HG02973 (cell line): ENCODE measurements around the gene NPAS3.

Experiments used
- ATAC-seq: cut with Tn5 transposase; IDR thresholded peaks from one replicate; pipeline ENCODE4 v1.9.1; 2021; ENCODE audit warnings: moderate library complexity; ENCODE audit not compliant: unreplicated experiment

The NPAS3 gene

DNA sequence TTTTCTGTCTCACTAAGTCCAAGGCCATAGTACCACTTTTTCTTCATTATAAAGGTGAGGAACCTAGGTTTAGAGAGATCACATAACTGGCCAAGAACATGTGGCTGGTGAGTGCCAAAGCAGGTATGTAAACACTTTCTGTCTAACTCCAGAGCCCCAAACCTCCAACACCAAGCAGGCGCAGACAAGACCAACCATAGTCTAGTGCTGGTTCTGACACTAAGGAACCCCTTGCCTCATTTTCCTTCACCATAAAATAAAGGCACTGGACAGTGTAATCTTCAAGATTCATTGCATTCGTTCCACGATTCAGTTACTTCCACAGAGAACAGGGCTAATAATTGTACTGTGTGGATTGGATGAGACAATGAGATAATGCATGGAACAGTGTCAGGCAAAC, 71.0 kb downstream of the NPAS3 start:
- ATAC-seq, result no peak

DNA sequence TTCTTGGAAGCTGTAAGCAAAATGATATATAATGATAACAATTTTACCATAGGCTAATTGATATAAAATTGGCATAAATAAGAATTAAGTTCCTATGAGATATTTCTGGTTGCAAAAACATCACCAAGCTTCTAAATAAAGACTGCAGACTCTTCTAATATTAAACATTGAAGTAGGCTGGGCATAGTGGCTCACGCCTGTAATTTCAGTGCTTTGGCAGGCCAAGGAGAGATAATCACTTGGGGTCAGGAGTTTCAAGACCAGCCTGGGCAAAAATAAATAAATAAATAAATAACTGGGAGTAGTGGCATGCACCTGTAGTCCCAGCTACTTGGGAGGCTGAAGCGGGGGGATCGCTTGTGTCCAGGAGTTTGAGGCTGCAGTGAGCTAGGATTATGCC, 71.8 kb downstream of the NPAS3 start:
- ATAC-seq, result no peak

DNA sequence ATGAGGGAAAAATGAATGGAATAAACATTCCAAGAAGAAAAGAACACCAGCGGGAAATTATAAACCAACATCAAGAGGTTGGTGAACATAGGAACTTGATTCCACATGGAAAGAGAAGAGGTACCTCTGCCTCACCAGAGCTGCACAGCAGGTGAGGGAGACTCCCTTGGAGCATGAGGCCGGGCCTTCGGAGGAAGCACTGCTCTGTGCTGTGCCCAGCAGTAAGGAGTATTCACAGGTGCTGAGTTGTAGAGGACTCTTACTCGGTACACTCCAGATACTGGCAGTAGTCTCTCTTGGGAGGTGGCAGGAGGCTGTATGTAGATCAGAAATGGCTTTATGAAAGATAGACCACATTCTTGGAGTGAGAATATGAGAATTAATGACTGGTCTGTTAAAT, 76.0 kb downstream of the NPAS3 start:
- ATAC-seq, result no peak

DNA sequence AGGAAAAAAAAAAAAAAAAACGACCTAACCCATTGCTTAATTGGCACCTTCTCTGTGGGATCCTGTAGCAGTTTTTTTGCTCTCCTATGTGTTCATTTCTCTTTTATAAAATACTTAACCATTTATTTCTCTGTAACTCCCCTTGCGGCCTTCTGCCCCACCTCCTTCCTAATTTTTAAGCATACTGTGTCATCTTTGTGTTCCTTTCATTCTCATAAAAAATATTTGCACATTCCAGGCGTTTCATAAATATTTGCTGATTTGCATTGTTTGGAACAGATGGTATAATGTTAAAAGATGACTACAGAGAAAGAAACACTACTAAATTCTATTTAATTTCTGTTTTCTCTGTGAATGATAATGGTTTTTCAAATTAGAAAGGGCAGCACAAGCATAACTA, 77.9 kb downstream of the NPAS3 start:
- no peak for ATAC-seq

DNA sequence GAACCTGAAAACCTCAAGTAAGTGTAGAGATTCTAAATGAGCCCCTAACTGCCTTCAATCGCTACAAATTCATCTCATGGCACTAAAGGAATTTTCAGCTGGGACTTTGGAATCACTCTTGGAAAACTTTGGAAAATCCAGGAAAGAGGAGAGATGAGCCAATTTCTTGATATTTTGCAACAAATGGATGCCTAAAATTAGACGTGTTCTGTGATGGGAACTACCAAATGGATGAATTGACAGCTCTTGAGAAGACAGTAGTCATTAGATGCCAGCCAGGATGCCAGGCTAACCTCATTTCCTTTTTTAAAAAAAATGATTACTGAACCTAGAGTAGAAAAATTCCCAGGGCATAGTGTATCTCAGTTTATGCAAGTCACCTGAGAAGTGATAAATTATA, 78.3 kb downstream of the NPAS3 start:
- no peak for ATAC-seq

DNA sequence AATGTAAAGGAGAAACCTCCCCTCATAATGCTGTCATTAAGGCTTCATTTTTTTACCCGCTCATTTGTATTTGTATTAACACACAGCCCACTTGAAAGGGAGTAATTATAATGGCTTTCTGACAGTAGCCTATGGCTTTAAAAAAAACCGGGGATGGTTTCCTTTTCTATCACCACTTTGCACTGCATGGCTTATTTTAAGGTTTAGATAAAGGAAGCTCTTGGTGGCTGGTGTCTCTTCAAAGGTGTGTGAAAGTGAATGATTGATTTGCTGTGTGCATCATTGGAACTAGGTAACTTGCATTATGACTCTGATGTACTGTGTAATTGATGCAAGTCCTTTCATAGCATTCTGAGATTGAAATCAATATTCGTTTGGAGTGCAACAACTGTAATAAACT, 80.7 kb downstream of the NPAS3 start:
- no peak for ATAC-seq

DNA sequence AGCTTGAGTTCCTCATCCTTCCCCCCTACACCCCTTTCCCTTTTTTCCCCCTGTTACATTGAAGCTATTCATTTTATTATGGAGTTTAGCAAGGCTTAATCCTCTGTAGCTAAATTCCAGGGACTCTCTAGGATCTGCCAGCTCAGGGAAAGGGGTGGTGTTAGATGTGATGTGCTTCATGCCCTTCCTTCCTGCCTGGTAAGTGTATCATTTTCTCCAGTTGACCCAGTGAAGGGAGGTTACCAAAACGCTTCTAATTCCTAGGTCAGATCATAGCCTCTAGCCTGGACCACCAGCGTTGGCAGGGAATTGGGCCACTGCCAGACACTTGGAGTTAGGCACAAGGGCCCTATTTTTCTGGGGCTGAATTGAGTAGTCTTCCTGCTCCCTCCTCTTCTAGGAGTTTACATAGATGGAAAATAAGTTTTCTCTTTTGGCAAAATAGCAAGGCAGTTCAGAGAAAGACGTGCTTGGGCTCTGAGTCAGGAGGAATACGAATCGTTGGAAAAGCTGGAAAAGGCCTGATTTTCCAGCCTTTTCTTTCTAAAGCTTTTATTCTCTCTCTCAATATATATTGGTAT, 88.3 kb downstream of the NPAS3 start:
- no peak for ATAC-seq

DNA sequence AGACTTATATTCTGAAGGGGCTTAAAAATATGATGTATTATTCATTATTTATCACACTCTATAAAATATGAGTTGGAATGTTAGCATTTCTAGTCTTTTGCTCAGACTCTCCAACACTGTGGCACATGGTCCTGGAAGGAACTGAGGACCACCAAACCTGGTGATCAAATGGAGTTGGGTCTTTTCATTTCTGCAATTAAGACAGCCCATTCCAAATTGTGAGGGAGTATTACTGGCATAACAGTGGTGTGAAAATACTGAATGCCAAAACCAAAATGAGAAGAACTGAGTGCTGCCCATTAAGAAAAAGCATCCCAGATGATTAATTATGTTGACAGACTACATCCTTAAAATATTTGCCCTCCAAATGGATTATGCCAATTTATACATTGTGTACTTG, 90.8 kb downstream of the NPAS3 start:
- ATAC-seq, result no peak

DNA sequence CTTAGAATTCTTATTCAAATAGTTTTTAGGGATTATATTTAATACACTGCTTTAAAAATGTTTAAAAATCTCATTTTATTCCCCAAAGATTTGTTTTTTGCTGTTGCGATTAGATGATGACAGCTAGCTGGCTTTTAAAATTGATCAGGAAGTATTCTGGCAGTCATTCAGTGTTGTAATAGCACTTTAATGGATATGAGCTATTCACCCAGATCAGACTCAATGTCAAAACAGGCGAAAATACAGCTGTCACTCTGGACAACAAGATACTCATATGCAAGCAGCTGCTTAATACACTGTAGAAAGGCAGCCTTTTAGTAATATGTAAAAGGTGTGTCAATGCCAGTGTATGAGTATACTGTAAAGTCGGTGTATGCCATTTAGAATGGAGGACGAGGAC, 91.7 kb downstream of the NPAS3 start:
- ATAC-seq, result no peak

DNA sequence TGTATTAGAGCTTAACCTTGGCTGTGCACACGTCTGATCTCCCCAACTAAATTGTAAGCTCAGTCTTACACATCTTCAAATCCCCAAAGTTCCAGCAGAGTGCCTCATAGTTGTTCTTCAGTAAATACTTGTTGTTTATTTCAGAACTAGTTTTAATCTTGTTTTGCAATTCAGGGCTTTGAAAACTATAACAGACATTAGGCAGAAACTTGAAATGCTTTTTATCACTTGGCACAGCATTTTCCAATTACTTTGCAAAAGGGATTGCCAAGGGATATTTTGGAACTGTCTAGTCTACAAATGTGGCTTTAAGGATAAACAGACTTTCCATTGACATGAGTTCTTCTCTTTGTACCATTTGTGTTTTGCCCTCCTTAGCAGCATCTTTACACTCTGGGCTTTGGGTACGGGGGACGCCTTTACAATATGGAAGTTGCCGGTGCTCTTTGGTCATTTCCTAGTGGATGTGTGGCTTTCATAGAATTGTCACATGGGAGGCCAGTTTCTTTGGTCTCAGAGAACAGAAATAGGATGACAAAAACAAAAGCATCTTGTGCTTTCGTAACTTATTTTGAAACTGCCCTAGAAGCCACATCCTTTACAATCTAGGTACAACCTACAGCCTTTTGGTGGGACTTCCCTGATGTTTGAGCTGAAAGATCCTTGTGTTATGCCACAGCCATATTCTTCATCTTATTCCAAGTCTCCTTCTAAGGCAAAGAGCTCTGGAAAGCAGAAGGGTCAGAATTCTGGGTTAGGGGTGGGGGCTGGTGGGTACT, 96.9 kb downstream of the NPAS3 start:
- ATAC-seq, result no peak

DNA sequence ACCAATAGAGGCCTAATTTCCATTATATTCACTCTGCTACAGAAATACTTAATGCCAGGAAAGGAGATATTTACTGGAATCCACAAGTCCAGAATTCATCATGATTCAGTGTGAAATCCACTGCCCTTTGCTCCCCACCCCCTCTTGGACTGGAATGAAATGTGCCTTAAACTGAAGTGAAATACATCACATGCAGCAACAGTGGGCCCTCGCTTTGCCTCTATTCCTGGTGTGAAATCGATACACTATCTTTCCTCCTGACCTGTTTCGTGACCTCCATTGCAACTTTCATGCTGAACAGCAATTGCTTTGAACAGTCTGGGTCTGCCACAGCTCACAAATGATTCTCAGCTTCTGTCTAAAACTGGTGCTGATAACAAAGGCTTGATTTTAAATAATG, 100.6 kb downstream of the NPAS3 start:
- ATAC-seq, result no peak

DNA sequence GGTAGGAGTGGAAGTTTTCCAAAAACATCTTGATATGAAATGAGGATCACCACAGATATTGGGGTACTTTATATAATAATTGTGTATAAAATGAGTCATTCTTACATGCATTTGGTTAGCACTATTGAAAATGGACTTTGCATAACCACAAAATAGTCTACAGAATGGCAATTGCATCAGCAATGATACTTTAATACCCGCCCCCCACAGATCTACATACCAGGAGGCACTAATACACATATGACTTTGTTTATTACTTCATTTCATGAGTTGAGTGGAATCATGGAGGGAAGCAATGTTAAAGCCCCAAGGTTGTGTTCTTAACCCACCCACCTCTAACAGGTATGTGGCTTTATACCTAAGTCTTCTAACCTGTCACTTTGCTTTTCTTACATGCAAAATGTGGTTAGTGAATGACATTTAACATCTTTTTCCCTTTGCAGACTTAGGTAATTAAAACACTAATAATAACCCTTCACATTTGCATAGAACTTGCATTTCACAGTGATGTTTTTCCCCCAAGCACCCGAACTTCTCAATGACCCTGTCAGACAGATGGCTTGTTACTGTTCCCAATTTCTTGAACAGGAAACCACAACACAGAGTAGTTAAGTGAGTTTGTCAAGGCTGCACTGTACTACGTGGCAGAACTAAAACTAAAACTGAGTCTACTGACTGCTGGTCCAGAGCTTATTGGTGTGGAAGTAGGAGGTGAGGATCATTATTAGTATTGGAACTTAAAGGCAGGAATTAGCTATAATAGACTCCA, 101.9 kb downstream of the NPAS3 start:
- ATAC-seq, result no peak

DNA sequence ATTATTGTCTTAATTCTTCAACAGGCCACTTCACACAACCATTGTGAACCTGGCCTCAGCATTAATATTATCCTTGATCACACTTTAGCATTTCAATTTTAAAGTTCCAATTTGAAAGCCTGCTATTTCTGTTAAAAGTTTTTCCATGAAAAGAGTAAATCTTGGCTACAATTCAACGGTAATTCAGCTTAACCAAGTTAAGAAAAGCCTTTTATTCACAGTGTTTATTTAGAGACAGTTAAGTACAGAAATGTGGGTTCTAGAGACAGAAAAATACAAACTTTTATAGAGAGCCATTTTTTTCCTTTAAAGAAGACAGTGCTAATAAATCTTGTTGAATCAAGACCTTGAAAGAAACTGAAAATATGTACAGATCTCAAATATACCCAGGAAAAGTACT, 103.9 kb downstream of the NPAS3 start:
- ATAC-seq, result no peak

DNA sequence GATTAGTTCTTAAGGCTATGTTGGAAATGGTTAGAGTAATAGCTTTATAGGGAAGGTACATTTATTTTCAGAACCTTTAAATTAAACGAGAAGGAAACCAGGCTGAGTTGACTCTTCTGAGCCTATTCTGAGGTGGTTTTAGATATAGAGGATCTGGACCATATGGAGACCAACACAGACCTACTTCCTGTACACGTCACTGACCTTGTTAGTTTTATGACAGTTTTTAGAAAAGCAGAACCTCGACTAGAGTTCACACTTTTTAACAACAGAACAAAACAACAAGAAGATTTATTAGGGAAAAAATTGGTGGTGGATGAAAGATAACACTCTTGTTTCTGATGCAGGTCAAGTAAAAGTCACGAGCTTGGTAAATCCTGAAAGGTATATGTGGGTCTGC, 107.1 kb downstream of the NPAS3 start:
- no peak for ATAC-seq

DNA sequence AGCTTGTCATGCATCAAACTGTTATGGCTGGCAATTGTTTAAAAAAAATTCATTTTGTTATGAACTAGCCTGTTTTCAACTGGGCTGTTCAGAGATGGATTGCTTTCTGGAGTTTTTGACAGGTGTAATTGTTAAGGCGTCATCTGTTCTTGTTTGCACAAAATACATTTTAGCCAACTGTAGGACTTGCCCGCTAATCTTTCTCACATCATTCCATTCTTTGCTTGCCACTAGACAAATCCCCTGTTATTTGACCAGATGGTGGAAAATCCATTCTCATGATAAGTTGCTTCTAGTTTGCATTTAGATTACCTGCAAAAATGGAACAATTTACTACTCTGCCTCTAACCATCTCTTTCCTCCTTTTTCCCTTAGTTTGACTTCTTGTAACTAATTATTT, 114.3 kb downstream of the NPAS3 start:
- no peak for ATAC-seq

DNA sequence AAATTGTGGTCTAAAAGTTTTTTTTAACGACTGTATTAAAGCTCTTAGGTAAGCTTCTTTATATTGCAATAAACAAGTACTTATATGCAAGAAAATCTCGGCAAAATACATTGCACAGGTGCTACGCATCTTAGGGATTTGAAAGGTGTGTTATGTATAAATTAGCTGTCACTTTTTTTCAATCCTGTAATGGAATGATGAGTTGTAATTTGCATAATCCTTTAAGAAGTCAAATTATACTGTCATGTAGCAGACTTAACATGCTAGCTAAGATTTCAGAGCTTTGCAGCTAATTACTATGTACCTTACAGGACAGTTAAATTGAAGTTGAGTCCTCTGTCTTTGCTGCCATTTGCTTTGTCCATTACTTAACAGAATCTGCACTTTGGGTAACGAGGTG, 117.5 kb downstream of the NPAS3 start:
- ATAC-seq, result no peak

DNA sequence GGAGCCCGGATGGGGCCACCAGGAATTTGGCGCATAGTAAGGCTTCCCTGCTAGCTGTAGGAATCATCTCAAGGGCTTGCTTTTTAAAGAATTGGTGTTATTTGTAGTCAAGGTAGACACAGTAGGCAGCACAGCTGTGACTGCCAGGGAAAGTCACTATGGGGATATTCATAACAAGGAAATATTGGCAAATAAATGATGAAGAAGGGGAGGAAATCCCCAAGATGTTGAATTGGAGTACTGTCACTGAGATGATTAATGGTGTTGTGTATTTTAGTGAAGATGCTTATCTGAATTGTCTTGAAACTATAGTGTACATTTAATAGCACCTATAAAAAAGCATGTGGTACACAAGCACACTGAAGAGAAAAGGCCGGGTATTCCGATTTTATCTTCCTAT, 118.9 kb downstream of the NPAS3 start:
- ATAC-seq, result no peak

DNA sequence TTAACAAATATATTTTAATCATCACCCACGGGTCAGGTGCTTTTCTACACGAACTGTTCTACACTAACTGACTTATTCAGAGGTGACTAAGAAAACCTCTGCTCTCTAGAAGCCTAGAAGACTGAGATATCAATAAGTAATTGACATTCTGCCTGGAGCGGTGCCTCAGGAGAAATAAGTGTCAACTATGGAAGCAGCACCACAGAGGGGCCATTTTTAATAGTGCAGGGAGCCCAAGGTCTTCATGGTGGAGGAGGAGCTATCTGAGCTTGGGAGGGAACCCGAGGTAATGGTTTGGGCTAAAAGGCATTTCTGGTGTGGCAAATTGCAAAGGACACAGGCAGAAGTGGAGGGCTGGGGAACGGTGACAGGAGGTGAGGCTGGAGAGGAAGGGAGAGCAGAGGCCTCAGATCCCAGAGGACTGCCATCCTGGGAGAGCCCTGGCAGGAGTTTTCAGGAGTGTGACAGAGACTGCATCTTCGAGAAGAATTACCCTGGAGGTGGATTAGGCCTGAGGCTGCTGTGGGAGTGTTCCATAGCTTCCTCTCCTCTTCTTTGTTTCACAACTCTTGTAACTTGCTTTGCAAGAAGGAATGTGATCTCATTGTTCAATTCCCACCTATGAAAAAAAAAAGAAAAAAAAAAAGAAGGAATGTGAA, 123.1 kb downstream of the NPAS3 start:
- ATAC-seq, result no peak

DNA sequence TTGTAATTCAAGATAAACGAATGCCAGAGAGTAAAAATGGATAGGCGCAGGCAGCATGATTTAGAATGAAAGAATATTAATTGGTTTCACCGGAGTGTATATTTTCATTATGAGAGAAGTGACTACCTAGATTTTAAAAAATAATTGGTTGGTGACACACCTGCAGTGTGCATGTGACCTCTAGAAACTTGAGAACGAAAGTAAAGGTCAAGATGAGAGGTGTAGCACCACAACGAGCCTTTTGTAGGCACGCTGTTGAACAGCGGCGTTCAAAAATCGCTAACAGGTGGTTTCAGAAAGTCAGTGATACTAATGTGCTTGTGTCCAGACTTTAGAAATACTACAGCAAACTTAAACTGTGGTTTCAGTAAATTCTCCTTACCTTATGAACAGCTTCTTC, 123.8 kb downstream of the NPAS3 start:
- ATAC-seq, result no peak

DNA sequence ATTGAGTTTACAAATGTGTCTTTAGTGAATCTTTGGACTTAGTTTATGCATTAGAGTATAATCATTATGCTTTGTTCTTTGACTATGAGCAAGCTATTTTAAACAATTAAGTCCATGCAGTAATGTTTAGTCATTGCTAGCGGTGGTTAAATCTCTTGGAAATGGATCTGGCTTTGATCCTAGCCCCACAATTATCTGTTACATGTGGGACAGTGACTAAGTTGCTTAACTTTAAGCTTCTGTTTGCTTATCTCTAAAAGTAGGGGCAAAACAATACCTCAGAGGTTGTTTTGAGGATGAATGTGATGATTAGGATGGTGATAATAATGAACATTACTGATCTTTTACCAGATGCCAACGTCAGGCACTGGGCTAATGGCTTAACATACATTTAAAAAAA, 124.2 kb downstream of the NPAS3 start:
- no peak for ATAC-seq

DNA sequence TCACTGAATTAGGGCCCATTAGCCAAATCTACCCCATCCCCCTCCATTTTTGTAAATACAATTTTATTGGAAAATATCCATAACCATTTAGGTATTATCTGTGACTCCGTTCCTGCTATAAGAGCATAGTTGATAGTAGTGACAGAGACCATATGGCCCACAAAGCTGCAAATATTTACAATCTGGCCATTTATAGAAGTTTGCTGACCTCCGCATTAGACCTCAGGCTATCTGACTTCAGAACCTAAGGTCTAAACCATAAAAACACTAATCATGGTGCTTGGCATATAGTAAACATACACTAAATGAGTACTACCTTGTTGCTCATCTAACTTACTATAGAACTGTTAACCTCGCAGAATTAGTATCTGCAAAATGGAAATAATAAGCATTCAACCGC, 124.8 kb downstream of the NPAS3 start:
- no peak for ATAC-seq

DNA sequence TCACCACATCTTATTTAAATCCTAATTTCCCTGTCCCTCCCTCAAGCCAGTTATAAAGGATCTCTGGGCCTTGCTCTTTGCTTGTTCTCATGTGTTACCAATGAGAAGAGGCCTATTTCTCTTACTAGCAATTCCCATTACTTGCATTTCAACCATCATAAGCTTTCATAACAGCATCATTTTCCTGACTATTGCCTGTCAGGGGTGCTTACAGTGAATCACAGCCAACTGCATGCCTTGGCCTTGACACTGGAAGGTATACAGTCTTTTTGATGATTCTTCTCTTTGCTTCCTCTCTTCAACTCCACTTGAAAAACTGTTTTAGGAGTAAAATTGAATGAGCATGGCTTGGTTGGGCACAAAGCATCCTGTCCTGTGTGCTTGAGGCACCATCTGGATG, 127.0 kb downstream of the NPAS3 start:
- ATAC-seq, result no peak
